HUES6 (cell line): ENCODE results near the gene MAML3.
"Not testable (repeated sequence)": the region's sequence is repeated elsewhere in the genome, so short reads cannot be mapped to it uniquely, and the experiment has no call there.

Experiments used
- H3K27ac ChIP-seq: 2 replicates; pipeline ENCODE4 v1.7.0; 2013; ENCODE audit warnings: low read depth, mild to moderate bottlenecking, low read length, inconsistent platforms
- H3K27me3 ChIP-seq: 2 replicates; pipeline ENCODE4 v1.6.1; 2013; ENCODE audit warnings: low read length; ENCODE audit not compliant: control insufficient read depth, insufficient read depth
- H3K36me3 ChIP-seq: 2 replicates; pipeline ENCODE4 v1.6.1; 2013; ENCODE audit warnings: low read length; ENCODE audit not compliant: control insufficient read depth, insufficient read depth
- H3K4me1 ChIP-seq: 2 replicates; pipeline ENCODE4 v1.6.1; 2013; ENCODE audit warnings: low read length; ENCODE audit not compliant: control insufficient read depth, insufficient read depth
- H3K4me3 ChIP-seq: 2 replicates; pipeline ENCODE4 v1.5.1; 2013; ENCODE audit warnings: low read depth, low read length
- H3K9ac ChIP-seq: one replicate; pipeline ENCODE4 v1.6.1; 2013; ENCODE audit warnings: mild to moderate bottlenecking, low read length
- H3K9me3 ChIP-seq: 2 replicates; pipeline ENCODE4 v1.6.1; 2013; ENCODE audit warnings: low read depth, low read length; ENCODE audit not compliant: control insufficient read depth, insufficient read depth

MAML3 gene

DNA sequence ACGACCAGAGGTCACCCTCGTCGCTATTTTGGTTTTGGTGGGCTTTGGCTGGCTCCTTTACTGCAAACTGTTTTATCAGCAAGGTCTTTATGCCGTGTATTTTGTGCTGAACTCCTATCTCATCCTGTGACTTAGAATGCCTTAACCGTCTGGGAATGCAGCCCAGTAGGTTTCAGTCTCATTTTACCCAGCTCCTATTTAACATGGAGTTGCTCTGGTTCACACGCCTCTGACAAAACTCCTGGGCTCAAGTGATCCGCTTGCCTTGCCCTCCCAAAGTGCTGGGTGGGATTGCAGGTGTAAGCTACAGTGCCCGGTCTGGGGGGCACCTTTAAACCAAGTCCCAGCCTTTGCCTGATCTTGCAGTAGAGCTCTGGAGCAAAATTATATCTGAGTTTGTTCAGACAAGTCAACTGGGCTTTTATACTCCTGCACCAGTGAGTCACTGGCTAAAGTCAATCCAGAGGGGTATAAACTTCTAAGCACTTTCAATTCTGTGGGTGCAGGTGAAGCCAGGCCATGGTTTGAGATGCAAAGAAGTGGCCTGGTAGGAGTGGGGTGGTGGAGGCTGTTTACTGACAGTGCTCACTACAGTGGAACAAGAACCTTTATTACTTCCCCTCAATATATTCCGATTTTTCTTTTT, 438.1 kb downstream of the MAML3 start:
- no peaks in the 10 kb centered on the region for H3K9me3 ChIP-seq
- H3K4me3 ChIP-seq = no peak overlapping the region
- H3K36me3 ChIP-seq = peaks cover 9% of the 10 kb centered on the region
- no peak overlapping the region for H3K9ac ChIP-seq
- H3K27me3 ChIP-seq = peaks cover 33% of the 10 kb centered on the region; the same call in 1 of the 2 replicates
- no peak overlapping the region for H3K27ac ChIP-seq
- H3K4me1 ChIP-seq = no peaks in the 10 kb centered on the region; the same call in 1 of the 2 replicates

DNA sequence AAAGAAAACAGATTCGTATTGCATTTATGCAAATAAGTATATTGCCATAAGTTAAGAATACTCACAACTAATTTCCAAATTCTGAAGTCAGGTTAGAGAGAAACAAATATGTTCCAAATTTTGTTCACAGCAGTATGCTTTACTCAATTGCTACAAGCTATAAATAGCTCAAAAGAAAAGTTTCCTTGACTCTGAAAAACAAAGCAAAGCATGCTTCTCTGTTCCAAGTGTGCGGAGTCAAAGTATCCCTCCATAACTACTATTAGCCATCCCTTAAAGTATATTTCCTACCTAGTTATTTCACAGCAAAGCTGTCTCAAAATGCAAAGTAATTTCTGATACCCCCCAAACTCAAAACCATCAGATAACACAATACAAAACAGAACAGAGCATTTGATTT, 441.1 kb downstream of the MAML3 start:
- peaks cover 33% of the 10 kb centered on the region; the same call in 1 of the 2 replicates for H3K27me3 ChIP-seq
- H3K4me1 ChIP-seq = no peaks in the 10 kb centered on the region; the same call in 1 of the 2 replicates
- no peak overlapping the region for H3K27ac ChIP-seq
- H3K9me3 ChIP-seq = no peaks in the 10 kb centered on the region
- no peak overlapping the region for H3K4me3 ChIP-seq
- H3K36me3 ChIP-seq = no peaks in the 10 kb centered on the region; the same call in 1 of the 2 replicates
- no peak overlapping the region for H3K9ac ChIP-seq

DNA sequence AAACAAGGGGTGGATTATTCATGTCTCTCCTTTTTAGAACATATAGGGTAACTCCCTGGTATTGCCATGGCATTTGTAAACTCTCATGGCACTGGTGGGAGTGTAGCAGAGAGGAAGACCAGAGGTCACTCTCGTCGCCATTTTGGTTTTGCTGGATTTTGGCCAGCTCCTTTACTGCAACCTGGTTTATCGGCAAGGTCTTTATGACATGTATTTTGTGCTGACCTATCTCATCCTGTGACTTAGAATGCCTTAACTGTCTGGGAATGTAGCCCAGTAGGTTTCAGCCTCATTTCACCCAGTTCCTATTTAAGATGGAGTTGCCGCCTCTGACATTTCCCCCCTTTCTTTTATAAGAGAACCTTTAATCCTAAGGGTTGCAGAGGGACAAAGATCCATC, 442.5 kb downstream of the MAML3 start:
- H3K9me3 ChIP-seq = no peaks in the 10 kb centered on the region
- H3K36me3 ChIP-seq = no peaks in the 10 kb centered on the region; the same call in 1 of the 2 replicates
- no peak overlapping the region for H3K4me3 ChIP-seq

DNA sequence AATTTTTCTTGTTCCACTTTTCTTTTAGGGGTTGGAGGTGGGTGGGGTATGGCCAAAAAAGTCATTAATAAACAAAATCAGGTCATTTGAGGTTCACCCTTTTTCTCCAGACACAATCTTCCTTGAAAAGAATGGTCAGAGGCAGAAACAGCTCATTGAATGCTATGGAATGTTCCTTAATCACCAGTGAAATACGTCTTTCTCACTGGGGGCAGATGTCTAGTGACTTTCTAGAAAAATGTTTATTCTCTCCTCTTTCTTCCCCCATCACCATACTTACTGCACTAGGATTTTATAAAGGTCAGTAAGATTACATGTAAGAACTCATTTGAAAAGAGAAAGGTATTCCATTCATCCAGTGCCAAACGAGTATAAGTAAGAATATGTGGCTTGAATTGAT, 443.9 kb downstream of the MAML3 start:
- Histone ChIP-seq H3K36me3 (no peaks in the 10 kb centered on the region; the same call in 1 of the 2 replicates), H3K4me3 (no peak overlapping the region), H3K27me3 (peaks cover 14% of the 10 kb centered on the region; the same call in 1 of the 2 replicates), H3K4me1 (no peaks in the 10 kb centered on the region; the same call in 1 of the 2 replicates), H3K9me3 (no peaks in the 10 kb centered on the region), H3K9ac (no peak overlapping the region), H3K27ac (no peak overlapping the region)

More for the DNA sequence above, 442.5 kb downstream of the MAML3 start:
- no peak overlapping the region for H3K9ac ChIP-seq
- H3K4me1 ChIP-seq = no peaks in the 10 kb centered on the region; the same call in 1 of the 2 replicates
- no peak overlapping the region for H3K27ac ChIP-seq
- H3K27me3 ChIP-seq = peaks cover 26% of the 10 kb centered on the region; the same call in 1 of the 2 replicates

DNA sequence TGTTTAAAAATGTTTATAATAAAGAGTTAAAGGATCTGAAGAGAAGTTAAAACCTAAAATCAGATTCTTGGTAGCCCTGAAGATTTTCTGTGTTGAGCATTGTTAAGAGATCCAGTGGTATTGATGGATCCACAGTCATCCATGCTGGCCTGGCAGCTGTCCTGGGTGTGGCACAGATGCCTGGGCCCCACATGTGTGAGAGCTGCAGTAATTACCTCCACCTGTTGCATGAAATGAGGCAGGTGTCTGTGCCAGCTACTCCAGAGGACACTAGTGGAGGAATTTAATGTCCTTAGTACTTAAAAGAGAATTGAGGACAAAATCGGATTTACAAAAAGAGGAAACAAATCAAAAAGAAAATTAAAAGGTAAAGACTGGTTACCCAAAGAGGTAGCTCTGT, 444.3 kb downstream of the MAML3 start:
- H3K36me3 ChIP-seq = no peaks in the 10 kb centered on the region; the same call in 1 of the 2 replicates
- peaks cover 10% of the 10 kb centered on the region; the same call in 1 of the 2 replicates for H3K27me3 ChIP-seq
- H3K27ac ChIP-seq = no peak overlapping the region

DNA sequence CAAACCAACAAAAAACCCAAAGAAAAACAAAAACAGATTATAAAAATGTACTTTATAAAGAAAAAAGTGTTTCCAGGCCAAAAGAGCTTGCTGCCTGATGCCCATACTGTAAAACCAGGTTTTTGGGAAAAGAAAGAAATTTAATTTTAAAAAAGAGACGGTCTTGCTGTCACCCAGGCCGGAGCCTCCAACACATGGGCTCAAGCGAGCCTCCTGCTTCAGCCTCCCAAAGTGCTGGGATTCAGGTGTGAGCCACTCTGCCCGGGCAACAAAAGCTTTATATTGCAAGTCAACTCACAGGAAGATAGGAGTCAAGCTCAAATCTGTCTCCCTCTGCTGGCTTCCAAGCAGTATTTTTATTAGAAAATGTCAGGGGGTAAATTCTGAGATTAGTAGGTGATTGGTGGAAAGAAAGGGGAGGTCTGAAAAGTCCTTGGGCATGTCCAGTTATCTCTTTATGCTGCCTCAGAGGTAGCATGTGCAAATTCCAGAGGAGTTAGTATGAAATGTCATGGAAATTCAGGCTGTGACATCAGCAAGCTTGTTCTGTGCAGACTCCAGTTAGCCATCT, 449.0 kb downstream of the MAML3 start:
- Histone ChIP-seq H3K9me3 (no peaks in the 10 kb centered on the region), H3K9ac (no peak overlapping the region), H3K36me3 (no peaks in the 10 kb centered on the region), H3K27me3 (no peaks in the 10 kb centered on the region), H3K4me3 (no peak overlapping the region), H3K4me1 (no peaks in the 10 kb centered on the region), H3K27ac (no peak overlapping the region)

More for the DNA sequence above, 444.3 kb downstream of the MAML3 start:
- Histone ChIP-seq H3K4me1 (no peaks in the 10 kb centered on the region; the same call in 1 of the 2 replicates), H3K9me3 (no peaks in the 10 kb centered on the region), H3K4me3 (no peak overlapping the region), H3K9ac (no peak overlapping the region)

DNA sequence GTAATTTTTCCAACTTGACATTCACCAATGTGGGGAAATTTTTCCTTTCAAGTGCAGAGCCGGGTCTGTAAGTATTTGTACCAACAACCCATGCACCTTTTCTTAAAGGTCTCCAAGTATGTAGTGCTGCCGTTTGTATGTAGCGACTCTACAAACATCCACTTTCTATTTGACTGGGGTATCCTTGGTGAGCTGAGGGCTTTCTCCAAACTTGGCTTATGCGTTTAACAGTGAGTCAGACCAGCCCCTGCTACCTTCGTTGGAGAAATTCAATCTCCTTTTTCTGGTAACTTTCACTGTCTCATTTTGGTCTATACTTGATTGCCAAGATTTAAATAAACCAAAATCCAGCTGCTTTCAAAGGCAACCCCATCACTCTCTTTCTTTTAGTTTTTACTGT, 453.4 kb downstream of the MAML3 start:
- no peaks in the 10 kb centered on the region for H3K27me3 ChIP-seq
- H3K4me3 ChIP-seq = no peak overlapping the region
- H3K9me3 ChIP-seq = no peaks in the 10 kb centered on the region
- no peak overlapping the region for H3K9ac ChIP-seq
- H3K27ac ChIP-seq = no peak overlapping the region
- H3K36me3 ChIP-seq = no peaks in the 10 kb centered on the region; the same call in 1 of the 2 replicates
- H3K4me1 ChIP-seq = no peaks in the 10 kb centered on the region

DNA sequence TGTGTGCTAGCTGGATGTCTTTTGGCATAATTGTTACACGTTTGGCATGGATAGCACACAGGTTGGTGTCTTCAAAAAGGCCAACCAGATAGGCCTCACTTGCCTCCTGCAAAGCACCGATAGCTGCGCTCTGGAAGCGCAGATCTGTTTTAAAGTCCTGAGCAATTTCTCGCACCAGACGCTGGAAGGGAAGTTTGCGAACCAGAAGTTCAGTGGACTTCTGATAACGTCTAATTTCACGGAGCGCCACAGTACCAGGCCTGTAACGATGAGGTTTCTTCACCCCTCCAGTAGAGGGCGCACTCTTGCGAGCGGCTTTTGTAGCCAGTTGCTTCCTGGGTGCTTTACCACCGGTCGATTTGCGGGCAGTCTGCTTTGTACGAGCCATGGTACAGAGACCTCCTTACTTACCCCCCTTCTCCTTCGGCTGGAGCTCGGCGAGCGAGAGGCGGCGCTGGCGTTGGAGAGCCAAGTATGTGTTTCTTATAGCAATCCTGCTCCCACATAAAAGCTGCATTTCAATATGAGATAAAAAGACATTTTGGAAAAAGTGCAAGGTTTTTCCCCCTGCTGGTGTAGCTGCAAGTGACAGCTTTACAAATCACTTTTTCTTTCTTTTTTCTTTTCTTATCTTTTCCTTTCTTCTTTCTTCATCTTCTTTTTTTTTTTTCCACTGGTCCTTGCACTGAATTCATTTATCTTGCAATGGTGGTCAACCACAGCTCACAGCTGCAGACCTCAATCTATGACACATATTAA, 455.6 kb downstream of the MAML3 start:
- not testable (repeated sequence) for H3K9me3 ChIP-seq, H3K4me3 ChIP-seq, H3K27me3 ChIP-seq, H3K9ac ChIP-seq, H3K36me3 ChIP-seq, H3K27ac ChIP-seq, H3K4me1 ChIP-seq

DNA sequence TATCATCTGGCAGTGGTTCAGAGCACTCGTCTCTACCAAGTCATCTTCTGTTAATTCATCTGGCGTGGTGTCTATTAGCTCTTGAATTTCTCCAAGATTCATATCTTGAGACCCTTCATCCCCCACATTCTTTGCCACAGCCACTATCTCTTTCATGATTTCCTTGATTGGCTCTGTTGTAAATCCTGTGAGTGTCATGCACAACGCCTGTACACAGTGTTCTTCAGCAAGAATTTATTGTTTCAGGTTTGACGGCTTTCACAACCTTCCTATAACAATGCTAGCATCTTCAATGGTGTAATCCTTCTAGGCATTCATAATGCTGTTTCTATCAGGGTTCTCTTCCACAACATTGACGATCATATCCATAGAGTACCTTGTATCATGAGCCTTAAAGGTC, 457.5 kb downstream of the MAML3 start:
- H3K27ac ChIP-seq = no peak overlapping the region

DNA sequence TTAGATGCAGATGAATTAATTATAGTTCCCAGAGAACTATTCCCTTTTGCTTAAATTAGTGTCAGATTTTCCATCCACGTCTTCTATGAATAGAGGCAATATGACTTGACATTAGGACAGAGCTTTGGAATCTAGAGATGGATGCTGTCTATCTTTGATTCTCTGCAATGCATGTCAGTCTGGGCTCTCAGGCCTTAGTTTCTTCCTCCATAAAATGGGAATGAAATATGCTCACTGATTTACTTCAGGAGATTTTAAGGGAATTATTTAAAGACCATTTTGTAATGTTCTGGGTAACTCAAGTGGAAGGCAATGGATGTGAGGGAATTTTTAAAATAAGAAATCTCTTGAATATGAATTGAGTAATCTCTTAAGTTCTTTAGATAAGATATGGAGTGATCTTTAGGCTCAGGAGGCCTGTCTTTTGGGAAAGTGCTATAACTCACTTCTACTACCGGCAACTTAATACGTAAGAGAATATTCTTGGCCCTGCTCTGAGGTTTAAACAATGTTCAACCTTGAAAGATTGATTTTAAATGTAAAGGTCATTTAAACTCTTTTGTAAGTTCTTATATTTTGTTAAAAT, 459.4 kb downstream of the MAML3 start:
- Histone ChIP-seq H3K4me1 (no peaks in the 10 kb centered on the region), H3K27me3 (no peaks in the 10 kb centered on the region), H3K9me3 (no peaks in the 10 kb centered on the region)

More for the DNA sequence above, 457.5 kb downstream of the MAML3 start:
- no peaks in the 10 kb centered on the region for H3K9me3 ChIP-seq
- no peaks in the 10 kb centered on the region; the same call in 1 of the 2 replicates for H3K36me3 ChIP-seq
- no peak overlapping the region for H3K9ac ChIP-seq
- H3K4me3 ChIP-seq = no peak overlapping the region
- H3K27me3 ChIP-seq = no peaks in the 10 kb centered on the region
- H3K4me1 ChIP-seq = no peaks in the 10 kb centered on the region

More for the DNA sequence above, 459.4 kb downstream of the MAML3 start:
- H3K27ac ChIP-seq = no peak overlapping the region
- H3K36me3 ChIP-seq = no peaks in the 10 kb centered on the region; the same call in 1 of the 2 replicates
- H3K9ac ChIP-seq = no peak overlapping the region
- no peak overlapping the region for H3K4me3 ChIP-seq
